Amniotic epithelial cell (primary cell): Measurements from ENCODE around the gene FAM216B.

Source experiments
- DNase-seq: peaks from one replicate; pipeline ENCODE4 v3.0.0-alpha.2; 2010; ENCODE audit warnings: low read depth

The FAM216B gene

DNA sequence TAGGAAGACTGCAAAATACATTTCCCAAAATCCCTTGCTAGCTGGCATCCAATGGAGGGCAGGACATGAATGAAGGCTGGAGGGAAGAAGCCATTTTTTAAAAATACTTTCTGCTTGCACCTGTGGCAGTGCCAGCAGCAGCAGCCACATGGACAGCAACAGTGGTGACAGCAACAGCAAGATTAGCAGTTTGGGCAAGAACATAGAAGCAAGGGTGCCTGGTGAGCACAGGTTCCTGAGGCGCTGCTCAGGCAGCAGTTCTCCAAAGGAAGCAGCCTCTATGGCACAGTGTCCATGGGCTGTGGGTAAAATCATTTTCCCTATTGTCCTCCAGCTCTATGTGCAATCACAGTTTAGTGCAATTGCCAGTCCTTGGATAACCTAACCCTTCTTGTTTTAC, 1.3 kb upstream of the FAM216B start:
- DNase-seq, result no peak

DNA sequence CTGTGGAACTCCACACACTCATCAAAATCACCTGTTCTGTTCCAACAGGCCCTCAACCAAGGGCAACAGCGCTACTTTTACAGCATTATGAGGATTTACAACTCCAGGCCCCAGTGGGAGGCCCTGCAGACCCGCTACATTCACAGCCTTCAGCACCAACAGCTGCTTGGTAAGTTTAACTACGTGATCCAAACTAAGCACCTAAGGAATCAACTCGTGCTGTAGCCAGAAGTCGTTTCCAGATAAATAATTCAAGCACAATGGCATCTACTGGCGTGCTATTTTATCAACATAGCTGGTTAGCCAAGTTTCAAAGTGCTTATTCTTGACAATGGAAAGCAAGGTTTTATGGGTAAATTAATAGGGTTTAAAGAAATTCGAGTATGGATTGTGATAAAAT, 5.3 kb downstream of the FAM216B start:
- DNase-seq, result no peak

DNA sequence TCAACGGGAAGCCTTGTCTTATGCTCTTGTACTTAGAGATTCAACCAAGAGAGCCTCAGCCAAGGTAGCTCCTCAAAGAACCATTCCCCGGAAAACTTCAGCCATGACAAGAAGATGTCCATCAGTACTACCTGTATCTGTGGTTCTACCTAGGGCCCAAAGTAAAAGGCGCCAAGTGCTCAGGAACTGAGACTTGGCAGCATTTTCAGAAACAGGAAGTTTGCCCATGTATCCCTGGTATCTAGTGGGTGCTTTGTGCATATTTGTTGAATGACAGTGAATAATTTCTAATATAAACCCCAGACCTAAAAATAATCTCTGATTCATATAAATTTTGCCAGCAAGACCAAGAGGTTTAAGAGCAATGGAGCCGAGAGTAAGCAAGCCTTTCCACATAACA, 7.2 kb downstream of the FAM216B start:
- DNase-seq, result no peak

DNA sequence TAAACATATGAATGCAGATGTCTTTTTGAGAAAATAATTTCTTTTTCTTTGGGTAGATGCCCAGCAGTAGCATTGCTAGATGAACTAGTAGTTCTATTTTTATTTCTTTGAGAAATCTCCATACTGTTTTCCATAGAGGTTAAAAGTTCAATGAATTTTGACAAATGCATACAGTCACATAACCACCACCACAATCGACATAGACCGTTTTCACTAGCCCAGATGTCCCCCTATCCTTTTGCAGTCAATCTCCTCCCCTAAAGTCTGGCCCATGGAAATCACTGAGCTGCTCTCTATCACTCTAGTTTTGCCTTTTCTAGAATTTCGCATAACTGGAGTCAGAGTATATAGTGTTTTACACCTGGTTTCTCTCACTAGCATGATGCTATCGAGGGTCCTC, 10.8 kb downstream of the FAM216B start:
- DNase-seq, result no peak

DNA sequence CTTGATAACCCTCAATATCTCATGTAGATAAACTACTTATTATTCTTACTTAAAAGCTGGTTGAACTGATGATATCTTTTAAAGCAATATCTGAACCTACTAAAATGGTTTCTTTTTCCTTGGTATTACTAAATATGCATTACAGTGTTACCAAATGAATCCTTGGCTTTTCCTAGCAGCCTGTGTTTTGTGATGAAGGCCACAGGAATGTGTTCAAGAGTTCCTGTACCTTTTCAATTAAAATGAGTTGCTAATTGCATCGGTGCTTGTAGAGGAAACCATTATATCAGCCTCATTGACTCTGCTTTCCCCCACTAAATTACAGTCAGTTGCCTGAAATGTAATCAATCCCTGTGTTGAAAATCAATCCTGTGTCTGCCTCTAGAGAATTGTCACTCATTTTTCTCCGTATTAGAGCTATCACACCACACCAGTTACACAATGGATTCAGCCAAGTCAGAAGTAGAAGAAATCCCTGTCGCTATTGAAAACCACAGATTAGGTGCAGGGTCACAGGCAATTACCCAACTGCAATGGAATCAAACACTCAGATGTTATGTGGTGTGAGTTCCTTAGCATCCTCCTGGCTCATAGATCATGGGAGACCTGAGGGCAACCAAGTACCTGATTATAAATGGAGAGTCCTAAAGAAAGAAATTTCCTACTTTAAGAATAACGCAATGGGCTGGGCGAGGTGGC, 13.3 kb downstream of the FAM216B start:
- peak; percentile 60 for DNase-seq

DNA sequence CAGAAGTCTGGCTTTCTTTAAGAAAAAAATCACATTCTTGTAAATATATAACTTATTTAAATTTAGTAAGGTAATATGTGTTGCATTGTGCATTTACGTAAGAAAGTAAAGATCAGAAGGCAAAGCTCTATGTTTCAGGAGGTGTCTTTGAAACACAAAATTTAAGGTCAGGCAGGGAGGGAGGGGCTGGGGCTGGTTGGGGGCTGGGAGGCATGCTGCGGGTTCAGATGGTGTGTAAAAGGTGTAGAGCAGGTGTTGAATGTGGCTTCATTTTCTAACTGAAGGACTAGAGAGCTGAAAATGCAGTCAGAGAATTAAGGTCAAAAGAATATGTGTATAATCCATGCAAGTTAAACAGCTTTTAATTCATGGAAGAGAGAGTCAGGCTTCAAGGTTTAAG, 14.3 kb downstream of the FAM216B start:
- DNase-seq, result no peak

DNA sequence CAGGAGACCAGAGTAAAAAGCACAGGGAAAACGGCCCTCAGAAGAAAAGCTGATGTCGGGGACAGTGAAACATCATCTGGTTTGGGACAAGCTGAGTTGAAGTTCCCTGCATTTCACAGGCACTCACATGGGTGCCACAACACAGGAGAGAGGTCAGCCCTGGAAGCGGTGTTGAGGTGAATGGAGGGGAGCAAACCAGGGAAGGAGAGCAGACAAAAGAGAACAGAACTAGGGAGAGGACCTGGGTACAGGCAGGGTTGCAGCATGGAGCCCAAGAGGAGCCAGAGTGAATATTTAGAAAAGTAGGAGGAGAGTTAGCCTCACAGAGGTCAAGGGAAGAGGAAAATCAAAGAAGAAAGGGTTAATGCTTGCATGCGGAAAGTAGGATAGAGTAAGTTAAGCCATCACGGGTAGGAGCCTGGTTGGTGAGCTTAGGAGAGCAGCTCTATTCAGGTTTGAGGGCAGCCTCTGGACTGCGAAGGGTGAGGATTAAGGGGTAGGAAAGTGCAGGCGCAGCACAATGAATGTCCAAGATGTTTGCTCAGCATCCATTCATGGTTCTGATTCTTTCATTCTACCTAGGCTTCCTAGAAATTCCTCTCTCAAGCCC, 15.5 kb downstream of the FAM216B start:
- DNase-seq, result no peak

DNA sequence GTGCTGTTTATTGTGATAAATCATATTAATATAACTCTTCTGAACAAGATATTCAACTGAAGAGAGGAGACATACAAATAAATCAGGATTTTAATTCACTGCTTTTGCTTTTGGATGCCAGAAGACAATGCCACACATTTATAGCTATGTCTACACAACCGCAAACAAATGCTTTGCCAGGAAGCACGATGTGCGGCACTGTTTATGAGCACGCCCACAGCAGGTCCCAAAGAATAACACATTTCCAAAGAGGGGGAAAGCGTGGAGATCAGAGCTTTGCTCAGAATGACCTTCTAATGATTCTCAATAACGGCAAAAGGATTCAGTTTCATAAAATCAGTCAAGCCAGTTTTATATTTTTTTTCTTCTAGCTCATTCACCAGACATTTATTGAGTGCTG, 16.7 kb downstream of the FAM216B start:
- DNase-seq, result no peak

DNA sequence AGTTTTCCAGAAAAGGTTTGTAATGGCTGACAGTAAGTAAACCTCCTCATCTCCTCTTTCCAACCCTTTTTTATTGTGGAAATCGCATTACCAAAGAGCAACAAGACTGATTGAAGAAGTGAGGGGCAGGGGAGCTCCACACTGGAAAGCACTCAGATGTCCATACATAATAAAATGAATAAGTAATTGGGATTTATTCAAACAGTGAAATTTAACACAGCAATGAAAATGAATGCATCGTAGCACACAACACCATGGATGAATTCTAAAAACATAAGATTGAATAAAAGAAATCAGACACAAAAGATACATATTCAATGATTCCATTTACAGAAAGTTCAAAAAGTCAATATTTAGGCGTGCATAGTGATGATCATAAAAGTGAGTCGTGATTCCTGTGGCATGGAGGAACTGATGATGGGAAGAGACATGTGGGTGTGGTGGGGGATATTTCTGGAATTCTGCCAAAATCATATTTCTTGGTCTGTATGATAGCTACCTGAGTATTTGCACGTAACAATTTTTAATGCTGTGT, 18.8 kb downstream of the FAM216B start:
- no peak for DNase-seq

DNA sequence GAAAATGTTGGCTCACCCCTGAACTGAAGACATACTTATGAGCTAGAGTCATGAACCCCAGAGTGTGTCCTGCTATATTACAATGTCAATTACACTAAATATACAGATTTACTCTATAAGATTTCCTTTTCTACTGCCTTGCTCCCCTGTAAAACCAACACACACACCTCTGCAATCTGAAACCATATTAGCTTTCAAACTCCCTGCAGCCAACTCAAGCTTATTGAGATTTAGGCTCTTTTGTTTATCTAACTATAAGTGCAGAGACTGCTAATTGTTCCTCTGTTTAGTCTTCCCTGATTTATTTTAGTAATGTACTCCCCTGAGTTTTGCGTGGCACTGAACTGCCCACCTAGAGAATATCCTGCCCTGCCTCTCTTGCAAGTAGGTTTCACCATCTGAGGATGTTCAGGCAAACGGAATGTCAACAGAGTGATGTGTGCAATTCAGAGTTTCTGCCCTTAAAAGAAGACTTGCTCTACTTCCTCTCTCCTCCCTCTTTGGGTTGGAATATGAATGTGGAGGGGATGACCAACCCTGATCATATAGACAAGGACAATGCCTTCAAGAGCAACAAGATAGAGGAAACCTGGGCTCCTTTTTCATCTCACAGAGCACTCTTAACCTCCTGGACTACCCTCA, 22.3 kb downstream of the FAM216B start:
- DNase-seq, result peak; percentile 83

DNA sequence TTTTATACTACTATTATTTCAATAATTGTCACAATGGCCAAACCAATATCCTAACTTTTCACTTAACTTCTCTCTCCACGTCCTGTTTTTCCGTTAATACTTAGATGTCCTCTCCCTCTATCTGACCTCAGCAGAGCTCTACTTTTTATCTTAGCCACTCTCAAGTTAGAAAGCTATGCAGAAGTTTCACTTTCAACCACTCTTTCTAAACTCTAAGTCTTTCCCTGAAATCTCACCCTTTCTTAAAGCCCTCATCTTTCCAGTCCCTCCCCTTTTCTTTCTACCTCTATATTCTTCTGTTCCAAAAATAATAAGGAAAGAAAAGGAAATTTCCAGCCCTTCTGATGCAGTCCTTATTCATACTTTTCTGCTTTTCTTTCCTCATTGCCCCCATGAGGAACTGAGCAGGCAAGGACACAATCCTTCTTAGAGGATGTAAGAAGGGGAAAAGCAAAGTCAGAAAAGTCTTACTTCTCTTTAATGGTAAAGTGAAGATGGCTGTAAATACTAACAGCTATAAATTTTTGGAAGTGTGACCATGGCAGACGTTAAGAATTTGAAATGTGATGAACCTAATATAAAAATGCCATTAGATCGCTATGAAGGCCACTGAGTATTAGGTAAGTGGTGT, 23.0 kb downstream of the FAM216B start:
- no peak for DNase-seq

DNA sequence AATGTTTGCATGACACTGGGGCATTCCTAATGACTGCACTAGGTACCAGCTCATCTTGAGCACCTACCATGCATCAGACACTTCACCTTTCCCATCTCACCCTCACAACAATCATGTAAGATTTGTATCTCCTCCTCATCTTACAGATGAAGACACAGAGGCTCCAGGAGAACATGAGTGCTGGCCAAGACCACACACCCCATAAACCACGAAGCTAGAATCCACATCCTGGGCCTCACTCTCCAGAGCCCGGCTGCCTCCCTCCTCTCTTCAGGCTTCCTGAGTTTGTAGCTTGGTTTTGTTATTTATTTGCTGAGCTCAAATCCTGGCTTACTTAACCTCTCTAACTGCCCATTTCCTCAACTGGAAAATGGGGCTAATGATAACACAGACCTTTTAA, 25.9 kb downstream of the FAM216B start:
- DNase-seq, result no peak

DNA sequence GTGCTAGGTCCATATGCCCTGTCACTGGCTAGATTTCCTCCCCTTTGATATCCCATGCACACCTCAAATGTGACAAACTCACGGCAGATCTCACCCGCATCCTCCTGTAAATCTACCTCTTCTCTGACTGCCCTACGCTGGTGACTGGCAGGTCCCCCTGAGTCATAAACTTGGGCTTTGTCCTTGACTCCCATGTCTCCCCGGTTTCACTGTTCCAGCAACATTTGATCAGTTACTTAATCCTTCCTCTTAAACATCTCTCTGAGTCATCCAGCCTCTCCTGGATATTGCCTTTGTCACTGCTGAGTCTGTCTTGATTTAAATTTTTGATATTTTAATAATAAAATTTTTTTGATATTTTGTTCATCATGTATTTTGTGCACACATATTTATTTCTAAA, 26.5 kb downstream of the FAM216B start:
- peak; percentile 61 for DNase-seq

DNA sequence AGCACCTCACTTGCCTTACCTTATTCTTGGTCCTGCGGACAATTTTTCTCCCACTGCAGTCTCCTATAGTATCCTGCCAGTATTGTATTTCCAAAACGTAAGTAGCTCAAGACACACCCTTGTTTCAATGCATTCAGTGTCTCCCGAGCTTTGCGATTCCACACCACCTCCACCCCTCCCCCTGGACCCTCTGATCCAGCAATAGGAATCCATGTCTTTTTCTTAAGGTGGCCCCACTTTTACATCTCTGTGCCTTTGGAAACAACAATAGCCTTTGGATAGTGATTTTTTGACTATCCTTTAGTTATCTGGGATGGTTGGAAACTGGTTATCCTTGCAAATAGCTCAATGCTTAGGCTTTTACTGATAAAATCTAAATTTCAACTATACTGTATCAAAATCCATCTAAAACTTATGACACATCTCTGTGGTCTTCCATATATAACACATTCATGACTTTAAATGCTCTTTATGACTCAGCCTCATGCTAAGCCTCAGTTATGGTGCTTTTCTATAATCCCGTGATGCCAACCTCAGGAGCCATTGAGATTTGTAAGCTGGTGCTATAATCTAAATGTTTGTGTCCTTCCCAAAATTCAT, 27.1 kb downstream of the FAM216B start:
- DNase-seq, result peak; percentile 47

DNA sequence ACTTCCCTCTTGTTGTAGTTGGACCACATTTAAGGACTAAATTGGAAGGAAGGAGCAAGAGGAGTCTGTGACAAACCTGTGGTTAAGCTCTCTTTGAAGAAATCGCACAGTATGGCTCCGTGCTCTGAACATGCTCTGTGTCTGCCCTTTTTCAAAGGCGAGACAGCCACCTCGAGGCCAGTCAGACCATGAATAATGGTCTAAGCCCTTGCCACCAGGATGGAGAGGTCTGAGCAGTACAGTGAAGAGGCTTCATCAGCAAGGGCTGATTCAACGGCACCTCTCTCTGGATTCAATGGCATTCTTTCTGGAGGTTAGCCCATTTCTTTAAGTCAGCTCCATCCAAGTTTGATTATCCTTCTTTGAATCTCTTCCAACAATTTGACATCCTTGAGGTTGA, 30.9 kb downstream of the FAM216B start:
- no peak for DNase-seq

DNA sequence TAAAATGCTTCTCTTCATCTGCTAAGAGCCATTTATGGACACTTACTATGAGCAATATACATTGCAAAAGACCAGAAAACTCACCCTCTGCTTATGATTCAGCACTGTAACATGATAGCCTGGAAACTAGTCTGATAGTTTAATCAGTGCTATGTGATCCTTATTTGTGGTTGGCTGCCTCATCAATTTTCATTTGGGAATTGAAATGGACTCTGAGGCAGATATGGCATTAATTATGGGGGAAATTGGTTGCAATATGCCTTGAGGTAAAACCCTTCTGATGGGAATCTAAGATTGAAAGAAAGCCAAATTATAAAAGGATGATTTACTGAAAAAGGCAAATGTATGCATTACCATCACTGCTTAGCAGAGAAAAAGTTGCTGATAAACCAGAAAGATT, 33.5 kb downstream of the FAM216B start:
- peak; percentile 86 for DNase-seq

DNA sequence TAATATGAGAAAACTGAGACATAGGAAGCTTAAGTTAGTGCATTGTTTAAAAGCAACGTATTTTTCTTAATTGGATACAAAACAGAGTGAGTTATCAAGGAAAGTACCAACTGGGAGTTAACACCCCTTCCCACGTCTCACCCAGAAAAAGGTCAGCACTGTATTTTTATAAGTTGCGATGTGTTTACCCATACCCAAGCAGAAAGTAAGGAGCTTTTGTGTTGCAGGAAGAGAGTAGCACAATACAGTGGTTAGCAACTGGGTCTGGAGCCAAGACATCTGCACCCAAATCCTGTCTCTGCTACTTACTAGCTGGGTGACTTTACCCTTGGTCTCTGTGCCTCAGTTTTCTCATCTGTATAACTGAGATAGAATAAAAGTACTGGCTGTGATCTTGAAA, 34.3 kb downstream of the FAM216B start:
- no peak for DNase-seq

DNA sequence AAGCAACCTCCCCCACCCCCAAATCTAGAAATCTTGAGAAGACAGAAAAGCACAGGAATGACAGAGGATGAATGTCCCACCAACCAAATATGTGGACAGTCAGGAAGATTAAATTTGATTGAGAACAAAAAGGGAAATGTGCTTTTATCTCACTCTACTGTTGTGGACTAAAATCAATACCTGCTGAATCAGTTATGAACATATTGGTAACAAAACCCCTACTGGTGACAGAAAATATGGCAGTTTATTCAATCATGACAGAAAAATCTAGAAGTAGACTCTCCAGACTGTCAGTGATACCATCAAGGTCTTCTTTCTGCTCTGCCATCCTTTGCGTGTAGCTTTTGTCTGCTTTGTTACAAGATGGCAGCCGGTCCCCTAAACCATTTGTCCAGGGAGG, 35.2 kb downstream of the FAM216B start:
- DNase-seq, result no peak

DNA sequence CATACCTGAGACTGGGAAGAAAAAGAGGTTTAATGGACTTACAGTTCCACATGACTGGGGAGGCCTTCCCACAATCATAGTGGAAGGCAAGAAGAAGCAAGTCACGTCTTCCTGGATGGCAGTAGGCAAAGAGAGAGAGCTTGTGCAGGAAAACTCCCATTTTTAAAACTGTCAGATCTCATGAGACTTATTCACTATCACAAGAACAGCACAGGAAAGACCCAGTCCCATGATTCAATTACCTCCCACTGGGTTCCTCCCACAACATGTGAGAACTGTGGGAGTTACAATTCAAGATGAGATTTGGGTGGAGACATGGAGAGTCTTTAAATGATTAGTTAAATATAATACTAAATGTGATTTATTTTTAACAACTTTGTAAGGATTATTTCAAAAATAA, 38.3 kb downstream of the FAM216B start:
- peak; percentile 51 for DNase-seq

DNA sequence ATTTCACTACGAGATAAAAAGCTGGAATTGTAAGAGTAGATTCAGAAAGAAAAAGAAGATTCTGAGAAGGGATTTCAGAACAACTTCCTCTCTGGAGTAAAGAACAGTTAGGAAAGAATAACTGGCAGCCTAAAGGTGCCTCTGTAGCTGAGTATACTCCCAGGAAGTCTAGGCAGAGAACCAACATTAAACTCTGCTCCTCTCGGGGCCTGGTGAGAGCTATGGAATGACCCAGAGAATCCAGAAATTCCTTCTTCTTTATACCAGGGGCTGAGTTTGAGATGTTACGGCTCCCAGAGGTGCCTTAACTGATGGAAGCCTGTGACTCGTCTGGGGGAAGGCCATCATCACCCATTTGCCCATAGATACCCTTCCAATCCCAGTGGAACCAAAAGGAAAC, 39.1 kb downstream of the FAM216B start:
- no peak for DNase-seq

DNA sequence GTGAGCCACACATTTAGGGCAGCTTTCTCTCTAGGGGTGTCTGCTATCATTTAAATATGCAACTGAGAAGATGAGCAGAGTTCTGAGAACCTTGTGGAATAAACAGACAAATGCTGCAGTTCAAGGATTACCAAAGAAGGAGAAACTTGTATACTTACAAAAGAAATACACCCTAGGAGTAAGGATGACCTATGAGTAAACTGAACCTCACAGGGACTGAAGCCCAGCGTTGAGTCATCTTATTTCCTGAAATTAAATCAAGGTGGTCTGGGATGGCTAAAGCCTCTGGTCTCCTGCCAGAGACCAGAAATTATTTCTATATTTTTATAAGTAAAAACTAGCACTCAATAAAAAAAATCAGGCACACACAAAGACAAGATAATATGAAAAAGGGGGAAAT, 40.1 kb downstream of the FAM216B start:
- peak; percentile 87 for DNase-seq

DNA sequence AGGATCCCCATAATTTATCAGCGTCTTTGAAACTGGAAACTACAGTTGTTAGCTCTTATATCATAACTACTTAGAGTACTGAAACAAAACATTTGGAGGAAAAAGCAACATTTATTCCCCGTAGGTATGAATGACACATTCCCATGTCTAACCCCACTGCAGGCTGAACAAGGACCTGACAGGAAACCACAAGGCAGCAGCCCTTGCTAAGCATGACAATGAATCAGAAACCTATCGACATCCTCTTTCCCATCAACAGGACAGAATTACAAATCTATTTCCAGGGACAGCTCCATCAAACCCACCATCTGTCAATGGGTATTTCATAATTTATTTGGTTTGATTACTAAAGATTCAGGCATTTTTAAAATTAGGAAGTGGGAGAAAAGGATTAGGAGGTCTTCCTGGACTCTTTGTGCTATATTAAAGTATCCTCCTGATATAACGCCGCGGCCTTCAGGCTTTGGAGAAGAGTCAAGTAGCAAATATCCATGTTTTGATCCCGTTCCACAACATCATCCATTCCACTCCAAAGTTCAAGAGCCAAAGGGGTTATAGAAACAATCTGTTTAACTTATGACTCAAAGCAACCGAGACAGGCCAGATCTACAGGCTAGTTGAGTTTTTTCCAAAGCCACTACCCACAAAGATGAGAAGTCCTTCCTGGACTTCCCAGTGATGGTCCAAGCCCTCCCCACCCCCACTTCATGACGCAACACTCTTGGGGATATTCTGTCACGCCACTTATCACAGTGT, 51.1 kb downstream of the FAM216B start:
- DNase-seq, result peak; percentile 90
